NCI-H2081 (cell line): Measurements from ENCODE around the gene SYNE1.

Source experiments
- DNase-seq, 2 experiments: peaks; one replicate each; lab custom pipeline; 2025; lab: John Stamatoyannopoulos, UW

SYNE1 gene

DNA sequence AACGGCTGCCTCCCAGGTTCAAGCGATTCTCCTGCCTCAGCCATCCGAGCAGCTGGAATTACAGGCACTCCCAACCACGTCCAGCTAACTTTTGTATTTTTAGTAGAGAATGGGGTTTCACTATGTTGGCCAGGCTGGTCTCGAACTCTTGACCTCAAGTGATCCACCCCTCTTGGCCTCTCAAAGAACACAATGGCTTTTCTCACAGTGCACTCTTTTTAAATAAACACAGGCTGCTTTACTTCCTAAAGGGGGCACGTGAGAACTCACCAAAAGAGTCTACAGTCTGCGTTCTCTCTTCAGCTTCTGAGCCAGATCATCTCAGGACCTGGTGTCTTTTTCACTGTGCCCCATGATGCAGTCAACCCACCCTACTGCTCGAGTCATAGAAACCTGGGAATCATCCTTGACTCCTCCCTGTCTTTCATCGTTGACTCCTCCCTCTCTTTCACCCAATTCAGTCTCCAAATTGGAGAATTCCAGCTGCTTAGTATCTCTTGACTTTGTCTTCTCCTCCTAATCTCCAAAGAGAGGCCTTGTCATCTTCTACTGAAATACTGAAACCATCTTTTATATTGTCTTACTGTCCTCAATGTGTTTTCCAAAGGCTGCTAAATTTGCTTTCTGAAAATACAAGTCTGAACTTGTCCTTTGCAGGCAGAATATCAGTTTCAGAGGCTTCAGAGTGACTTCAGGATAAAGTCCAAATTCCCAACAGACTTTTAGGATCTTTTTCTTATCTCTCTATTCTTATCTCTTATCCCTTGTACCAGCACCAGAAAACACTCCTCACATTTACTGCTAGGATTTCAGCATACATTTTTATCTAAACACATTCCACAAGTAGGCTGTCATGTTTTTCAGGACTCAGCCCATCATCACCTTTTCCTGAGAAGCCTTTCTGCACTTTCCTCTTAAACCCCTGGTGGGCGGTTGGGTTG lies 323.4 kb downstream of the SYNE1 start:
- DNase-seq = no peak

DNA sequence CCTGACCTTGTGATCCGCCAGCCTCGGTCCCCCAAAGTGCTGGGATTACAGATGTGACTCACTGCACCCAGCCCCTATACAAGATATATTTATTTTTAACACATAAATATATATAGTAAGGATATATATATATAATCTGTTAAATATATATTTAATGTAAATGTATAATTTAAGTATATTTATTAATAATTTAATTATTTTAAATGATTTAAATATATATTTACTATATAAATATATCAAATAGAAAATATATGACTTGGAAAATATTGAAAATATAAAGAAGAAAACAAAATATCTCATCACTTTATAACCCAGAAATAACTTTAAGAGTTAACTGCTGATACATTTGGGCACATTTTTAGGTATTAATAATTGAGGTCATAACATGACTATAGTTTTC lies 324.7 kb downstream of the SYNE1 start:
- DNase-seq = no peak

DNA sequence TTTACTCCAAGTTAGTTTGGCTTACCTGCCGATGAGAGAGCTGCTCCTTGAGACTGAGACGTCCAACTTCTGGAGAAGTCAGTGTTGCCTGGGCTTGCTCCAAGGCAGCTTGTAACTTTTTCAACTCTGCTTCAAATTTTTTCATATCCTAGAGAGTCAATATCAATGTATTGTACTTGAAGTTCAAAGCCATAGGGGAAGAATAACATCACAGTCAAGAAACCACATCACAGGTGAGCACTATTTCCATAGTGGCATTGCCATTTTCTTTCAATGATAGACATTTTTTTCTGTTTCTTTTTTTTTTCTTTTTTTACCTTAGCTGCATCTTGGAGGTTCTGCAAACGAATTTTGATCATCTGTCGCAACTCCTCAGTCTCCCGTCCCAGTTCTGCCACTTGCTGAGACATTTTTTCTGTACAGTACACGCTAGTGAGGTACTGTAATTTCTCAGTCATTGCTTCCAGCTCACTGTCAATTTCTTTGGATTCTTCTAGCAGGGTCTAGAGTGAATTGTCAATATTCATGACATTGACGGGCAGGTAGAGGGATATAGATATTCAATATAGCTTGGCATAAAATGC lies 326.7 kb downstream of the SYNE1 start:
- DNase-seq = no peak

DNA sequence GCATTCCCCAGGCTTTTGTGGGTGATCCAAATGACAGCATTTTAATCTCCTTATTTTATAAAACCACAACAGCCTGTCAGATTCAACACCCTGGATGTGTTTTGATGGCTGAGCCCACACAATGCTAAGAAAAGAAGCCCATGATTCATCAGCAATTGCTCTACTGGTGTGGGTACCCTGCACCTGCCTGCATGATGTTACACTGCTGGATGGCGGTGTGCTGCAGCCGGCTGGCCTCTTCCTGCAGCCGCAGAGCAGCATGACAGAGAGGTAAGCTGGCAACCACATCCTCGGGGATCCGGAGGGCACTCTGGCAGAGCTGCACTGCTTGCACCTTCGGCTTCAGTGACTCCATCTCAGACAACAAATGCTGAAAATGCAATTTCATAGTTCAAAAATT lies 327.5 kb downstream of the SYNE1 start:
- DNase-seq = peak in 1 of 2 experiments; percentile 15

DNA sequence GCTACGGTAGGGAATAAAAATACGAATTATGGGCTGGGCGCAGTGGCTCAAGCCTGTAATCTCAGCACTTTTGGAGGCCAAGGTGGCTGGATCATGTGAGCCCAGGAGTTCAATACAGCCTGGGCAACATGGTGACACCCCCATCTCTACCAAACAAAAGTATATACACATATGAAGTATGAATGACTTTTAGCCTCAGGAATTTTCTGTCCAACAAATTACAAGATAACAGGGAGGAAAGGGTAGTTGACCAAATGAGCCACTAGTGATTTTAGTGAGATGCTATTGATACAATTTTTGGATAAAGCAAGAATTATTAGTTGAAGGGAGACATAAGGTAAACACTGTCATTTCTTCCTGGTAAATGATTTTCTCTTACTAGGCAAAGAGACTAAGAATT lies 328.2 kb downstream of the SYNE1 start:
- no peak for DNase-seq

DNA sequence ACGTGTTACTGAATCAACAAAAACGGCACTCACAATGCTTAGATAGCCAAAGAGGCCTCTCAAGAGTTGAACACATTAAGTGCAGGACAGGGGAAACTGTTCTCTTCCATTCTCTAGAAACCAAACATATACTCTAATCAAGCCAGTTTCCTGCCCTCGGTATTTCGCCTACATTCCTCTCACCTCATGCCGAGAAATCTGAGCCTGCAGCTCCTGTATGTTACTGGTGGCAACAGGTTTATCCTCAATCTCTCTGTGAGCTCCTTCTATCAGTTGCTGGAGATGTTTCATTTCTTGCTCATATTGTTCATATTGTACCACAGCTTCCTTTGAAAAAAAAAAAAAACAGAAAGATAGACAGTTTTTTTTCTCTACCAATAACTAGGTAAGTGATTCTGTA lies 328.9 kb downstream of the SYNE1 start:
- no peak for DNase-seq

DNA sequence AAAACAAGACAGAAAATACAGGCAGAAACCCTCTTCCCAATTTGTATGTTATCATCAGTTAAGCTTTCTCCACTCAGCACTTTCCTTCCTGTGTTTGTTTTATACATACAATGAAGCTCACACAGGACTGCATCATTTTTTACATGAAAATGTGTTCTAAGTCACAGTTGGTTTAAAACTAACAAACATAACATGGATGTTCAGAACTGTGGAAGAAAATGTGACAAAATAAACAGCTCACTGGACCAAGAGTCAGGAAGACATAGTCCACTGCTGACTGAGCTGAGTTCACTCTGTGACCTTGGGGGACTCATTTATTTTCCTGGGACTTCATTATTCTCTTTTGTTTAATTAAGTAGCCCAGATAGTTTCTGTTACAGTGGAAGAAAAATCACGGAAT lies 331.5 kb downstream of the SYNE1 start:
- no peak for DNase-seq

DNA sequence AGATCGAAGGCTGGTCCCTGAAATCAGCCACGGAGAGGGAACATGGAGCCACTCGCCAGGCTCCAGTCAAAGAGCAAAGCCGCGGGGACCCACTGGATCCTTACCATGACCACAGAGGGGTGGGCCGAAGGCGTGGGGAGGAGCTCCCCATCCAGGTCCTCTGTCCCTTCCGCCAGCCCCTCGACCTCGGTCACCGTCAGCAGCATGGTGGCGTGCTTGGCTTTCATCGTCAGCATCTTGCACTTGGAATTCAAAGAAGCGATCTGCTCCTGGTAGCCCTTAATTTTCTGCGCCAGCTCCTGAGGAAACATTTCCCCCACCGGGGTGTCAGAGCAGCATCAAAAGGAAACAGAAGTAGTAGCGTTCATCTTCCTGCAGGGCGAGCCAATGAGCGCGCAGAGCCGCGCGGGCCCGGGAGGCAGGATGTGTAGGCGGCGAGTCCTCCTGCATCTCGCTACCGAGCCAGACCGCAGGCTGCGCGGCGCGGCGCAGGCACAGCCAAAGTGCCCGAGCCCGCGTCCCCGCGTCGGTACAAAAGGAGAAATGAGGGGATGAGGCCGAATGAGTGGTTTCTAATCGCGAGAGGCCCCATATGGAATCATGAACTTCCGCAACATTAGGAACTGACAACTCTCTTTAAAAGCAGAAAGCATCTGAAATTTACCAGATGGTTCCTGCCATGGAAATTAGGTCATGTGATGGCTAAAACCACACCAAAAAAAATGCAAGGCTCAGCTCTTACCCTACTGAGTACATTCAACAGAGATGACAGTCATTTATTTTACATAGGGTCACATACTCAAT lies 335.2 kb downstream of the SYNE1 start:
- peak; percentile 43 to 70 for DNase-seq

DNA sequence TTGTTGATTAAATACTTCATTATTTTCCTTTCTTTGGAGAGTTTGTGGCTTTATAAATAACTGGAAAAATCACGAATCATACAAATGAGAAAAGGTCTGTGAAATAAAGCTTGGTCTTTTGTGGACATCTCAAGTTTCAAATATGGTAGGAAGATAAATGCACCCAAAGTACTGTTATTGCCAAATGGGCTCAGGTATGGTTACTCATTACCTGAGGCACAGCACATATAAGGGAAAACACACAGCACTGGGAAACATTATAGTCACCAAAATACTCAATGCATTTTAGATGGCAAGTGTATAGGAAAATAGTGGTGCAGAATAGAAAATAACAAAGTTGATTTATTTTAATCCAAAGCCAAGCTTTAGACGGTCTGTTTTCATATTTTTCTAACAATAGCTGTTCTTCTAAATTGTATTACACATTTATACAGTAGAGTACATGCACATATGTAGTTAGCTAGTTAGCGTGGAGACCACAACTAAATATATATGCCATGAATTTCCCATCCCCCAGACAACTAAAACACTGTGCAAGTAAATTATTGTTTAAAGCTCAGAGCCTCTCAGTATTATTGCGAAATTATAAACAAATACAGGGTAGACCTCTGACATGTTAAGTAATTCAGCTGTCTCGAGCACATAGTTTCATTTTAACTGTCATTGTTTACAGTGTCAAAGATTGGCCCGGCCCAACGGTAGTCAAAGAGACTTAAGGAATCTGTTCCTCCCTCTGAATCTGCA lies 336.0 kb downstream of the SYNE1 start:
- no peak for DNase-seq

DNA sequence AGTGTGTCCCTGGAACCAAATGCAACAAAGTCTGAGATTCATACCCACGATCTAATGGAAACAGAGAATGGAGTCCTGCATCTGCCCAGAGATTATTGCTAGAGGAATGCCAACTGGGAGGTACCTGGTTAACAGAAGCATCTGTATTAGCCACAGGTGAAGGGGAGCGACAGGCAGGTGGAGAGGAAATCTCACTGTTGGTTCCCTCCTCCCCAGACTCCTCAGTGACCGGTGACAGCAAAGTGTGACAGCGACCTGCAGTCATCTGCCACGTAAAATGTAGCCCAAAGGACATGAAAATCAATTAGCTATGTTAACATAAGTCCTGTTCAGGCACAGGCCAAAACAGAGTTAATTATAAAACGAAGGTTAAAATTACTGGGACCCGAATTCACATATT lies 336.6 kb downstream of the SYNE1 start:
- DNase-seq = no peak

DNA sequence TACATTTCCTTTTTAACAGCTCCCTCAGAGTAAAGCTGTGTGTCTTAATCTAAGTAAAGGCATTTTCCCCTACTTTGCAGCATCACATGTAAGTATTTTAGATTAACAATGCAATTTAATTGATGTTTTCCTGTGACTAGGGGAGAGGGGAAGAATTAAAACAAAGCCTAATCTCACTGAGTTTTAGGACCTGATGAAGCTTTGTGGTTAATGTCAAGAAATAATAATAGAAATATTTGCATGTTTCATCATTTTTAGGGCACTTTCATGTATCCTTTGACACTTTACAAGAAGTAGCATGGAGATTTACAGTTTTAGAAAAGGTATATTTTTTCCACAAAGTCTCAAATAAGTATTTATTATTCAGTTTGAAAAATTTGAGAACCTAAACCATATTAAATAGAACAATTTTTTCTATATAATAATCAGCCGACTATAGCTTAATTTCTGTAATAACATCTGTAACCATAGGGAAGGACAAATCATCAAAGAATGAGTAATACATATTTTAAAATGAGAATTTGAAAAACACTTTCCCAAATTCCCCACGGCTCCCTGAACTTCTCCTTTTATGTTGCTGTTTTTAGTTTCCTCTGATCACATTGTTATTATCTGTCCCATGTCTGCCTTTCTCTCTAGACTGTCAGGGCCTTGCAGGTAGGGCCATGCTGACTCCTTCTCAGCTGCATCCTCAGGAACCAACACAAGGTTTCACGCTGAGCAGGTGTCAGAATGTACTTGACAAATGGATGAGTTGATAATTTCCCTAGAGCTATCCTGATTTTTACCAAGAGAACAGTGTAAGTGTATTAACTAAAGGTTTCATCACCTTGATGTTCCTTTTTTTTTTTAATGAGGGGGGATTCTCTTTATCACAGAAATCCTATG lies 338.1 kb downstream of the SYNE1 start:
- DNase-seq = no peak

DNA sequence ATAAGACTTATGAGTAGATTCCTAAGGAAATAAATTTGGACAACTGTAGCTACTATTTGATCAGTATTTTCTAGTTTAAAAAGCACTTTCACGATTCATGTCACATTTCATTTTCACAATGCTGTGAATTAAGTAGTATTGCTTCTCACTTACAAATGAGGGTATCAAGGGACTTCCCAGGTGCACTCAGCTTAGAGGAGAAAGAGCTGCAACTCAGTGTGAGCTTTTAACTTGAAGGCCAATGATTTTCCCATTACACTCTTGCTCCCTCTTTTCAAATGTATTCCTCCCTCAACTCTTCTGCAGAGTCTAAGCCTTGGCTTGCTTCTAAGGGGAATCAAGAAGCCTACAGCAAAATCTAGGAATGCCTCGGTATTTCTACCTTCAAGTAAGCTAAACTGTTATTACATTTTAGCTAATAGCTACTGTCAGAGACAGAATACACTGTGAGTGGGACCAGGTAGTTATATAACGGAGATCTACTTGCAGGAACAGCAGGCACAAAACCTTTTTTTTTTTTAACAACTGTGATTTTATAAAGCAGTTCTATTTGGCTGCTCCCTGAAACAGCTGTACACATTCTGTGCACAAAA lies 339.0 kb downstream of the SYNE1 start:
- DNase-seq = no peak

DNA sequence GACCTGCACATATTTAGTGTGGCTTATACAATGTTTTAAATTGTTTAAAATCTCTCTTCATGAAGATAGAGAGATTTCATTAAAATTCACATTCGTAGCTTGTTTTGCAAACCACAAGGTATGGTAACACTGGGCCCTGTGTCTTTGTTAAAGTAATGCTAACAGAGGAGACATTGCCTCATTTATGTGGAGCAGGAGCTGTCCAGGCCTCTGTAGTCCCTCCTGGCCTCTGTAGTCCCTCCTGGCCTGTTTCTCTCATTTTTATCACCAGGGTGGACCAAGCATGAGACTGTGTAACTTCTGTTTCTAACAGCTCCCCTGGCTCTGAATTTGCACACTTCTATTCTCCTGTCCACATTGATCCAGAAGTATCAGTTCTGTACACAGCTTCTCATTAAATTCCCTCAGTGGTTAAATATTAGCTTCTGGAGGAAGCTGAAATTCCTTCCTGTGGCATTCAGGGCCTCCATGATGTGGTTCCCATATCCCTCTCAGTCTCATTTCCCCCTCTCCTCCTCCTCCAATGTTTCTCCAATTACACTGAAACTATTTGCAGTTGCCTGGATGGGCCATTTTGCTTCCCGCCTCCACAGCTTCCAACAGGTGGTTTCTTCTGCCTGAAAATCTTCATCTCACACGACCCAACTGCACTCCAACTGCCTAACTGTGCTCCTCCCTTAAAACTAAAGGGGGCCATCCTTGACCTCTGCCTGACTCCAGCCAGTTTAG lies 340.4 kb downstream of the SYNE1 start:
- no peak for DNase-seq

DNA sequence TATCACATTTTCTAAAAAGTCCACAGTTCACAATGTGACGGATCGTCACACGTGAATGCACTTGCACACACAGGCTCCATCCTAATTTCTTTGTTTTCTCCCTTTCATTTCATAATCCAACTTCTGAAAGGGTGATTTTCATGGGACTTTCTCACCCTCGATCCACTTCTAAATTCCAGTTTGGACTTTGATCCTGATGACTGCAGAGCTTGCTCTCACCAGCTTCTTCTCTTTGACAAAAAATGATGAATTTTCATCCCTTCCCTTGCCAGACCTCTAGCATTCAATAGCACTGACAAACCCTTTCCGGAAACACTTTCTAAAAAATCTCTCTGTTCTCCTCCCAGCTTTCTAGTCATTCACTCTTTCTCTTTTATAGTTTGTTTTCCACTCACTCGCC lies 341.2 kb downstream of the SYNE1 start:
- no peak for DNase-seq

DNA sequence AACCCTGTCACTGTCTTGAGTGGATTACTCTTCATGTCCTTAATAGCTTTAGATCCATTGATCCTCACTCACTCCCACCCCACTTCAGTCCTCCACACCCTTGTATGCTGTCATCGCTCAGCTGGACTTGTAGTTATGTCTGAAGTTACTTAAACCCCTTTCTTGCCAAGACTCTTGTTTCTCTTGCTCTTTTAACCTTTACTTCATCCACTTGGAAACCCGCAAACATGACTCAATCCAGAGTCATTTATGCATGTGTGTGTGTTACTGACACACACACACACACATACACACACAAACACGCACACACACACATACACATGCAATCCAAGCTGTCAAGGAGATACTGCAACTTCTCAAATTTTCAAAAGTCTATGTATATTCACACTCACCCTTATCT lies 341.8 kb downstream of the SYNE1 start:
- no peak for DNase-seq

DNA sequence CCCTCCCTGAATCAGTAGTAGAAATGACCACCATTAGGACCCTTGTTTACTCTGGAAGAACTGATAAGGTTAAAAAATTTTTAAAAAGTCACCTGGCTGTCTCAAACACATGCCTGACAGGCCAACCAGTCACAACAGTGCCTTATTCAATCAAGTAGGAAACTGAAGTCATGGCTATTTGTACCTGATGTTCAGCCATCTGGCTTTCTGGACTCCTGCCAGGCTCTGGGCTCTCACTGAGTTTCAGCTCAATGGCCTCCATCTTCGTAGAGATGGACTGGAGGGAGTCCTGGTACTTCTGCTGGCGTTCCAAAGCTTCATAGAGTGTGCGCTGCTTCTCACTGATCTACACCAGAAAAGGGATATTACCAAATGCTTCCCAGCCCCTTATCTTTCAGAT lies 343.8 kb downstream of the SYNE1 start:
- peak; percentile 15 to 36 for DNase-seq

DNA sequence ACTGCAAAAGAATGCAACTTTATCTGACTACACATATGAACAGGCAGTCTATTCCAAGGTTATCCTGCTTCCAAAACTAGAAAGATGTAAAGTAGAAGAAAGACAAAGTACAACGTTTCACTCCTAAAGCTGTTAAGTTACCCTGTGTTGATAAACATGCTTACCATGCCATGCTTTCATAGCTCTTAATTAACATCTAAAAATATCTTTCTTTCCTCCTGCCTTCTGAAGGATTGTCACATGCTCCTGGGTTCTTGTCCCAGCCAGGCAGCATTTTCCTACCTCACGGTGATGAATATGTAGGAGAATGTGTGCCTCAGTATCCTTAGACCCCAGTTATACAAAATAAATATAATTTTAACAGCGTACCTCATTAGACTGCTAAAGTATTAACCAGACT lies 344.6 kb downstream of the SYNE1 start:
- DNase-seq = no peak

DNA sequence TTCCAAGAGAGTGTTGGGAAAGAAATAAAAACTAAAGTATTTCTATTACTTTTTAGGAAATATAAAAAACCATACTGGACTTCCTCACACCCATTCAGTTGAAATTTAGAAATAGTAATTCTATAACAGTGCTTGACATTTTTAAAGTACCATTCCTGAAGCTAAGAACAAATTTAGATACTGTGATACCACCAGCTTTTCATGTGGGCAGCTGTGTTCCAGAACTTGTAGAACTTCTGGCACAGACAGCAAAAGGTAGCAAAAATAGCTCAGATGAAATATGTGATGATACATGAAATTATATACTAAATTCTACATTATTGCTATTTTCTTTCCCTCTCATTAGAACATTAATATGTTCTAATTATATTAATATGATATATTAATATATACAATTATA lies 346.5 kb downstream of the SYNE1 start:
- DNase-seq = no peak

DNA sequence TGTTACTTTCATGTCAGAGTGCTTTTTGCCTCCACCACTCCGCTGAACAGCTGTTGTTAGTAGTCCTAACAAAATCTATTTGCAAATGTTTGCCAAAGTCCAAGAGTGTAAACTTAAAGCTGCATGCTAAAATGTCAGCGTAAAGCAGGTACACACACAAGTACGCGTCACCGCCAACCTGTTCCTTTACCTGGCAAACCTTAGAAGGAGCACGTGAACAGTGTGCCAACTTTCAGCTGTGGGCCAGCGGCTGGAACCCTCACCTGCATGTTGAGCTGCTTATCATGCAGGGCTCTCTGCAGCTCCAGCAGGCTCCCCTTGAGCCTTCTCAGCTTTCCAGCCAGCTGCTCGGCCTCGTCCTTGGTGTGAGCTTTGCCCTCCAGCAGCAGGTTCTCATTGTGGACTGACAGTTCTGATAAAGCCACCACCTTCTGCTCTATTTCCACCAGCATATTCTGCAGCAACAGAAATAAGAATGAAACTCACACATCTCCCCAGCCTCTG lies 359.3 kb downstream of the SYNE1 start:
- DNase-seq = peak in 1 of 2 experiments; percentile 14

DNA sequence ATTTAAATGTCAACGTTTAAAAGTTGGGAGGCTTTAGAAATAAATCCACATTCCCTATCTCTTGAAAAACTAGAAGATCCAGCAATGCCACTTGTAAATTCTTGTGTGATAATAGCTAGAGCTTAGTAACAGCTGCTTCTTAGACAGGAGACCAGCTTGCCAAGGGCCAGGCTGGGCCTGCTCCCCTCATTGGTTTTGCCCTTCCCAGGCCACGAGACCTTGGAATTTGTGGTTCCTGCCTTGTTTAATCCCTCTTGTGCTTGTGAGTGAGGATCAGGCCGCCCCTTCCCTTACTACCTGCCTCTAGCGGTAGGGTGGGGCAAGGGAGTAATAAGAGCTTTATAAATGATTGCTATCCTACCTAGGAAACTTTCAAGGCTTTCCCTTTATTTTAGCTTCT lies 363.5 kb downstream of the SYNE1 start:
- no peak for DNase-seq
